ENCODE data around the gene PSAP.

PSAP gene

GRCh38 chr10:71833451-71834342, 17.4 kb downstream of the PSAP start:
- intact Hi-C loops (cut with DNase I), result loop anchor here (10.0 kb wide), 1 partner anchor 51 kb away; no protein-coding TSS in a partner anchor
- peak in 2 of 10 donors; percentile 34 to 75 for DNase-seq

GRCh38 chr10:71832967-71833366, 18.1 kb downstream of the PSAP start:
- intact Hi-C loops (cut with DNase I), result loop anchor here (10.0 kb wide), 1 partner anchor 52 kb away; no protein-coding TSS in a partner anchor
- DNase-seq, result no peak

- DNase-seq, result peak in 1 of 10 donors; percentile 77
- intact Hi-C loops (cut with DNase I), result loop anchor here (10.0 kb wide), 1 partner anchor 53 kb away; no protein-coding TSS in a partner anchor
Measured at GRCh38 chr10:71831646-71832552, 19.2 kb downstream of the PSAP start.

GRCh38 chr10:71830726-71831125, 20.3 kb downstream of the PSAP start:
- DNase-seq, result peak in 1 of 10 donors; percentile 18
- intact Hi-C loops (cut with DNase I), result loop anchor here (10.0 kb wide), 1 partner anchor 54 kb away; no protein-coding TSS in a partner anchor

- intact Hi-C loops (cut with DNase I), result loop anchor here (10.0 kb wide), 1 partner anchor 55 kb away; no protein-coding TSS in a partner anchor
- peak in 1 of 10 donors; percentile 18 for DNase-seq
Measured at GRCh38 chr10:71829896-71830295, 21.2 kb downstream of the PSAP start.

- intact Hi-C loops (cut with DNase I), result no loop called here
- DNase-seq, result peak in 1 of 10 donors; percentile 20
Measured at GRCh38 chr10:71829171-71829570, 21.9 kb downstream of the PSAP start.

- no peak for DNase-seq
- intact Hi-C loops (cut with DNase I), result no loop called here
Measured at GRCh38 chr10:71828702-71829101, 22.3 kb downstream of the PSAP start.

- peak in 2 of 10 donors; percentile 34 to 80 for DNase-seq
- intact Hi-C loops (cut with DNase I), result no loop called here
Measured at GRCh38 chr10:71827852-71828251, 23.2 kb downstream of the PSAP start.

GRCh38 chr10:71825217-71825616, 25.8 kb downstream of the PSAP start:
- intact Hi-C loops (cut with DNase I), result no loop called here
- peak in 1 of 10 donors; percentile 83 for DNase-seq

GRCh38 chr10:71824333-71824732, 26.7 kb downstream of the PSAP start:
- no peak for DNase-seq
- intact Hi-C loops (cut with DNase I), result no loop called here

- DNase-seq, result peak in 1 of 10 donors; percentile 11
- intact Hi-C loops (cut with DNase I), result no loop called here
Measured at GRCh38 chr10:71823356-71823755, 27.7 kb downstream of the PSAP start.

- DNase-seq, result peak in 1 of 10 donors; percentile 43
- intact Hi-C loops (cut with DNase I), result no loop called here
Measured at GRCh38 chr10:71821909-71822763, 28.9 kb downstream of the PSAP start.

GRCh38 chr10:71820966-71821365, 30.1 kb downstream of the PSAP start:
- DNase-seq, result peak in 1 of 10 donors; percentile 63
- intact Hi-C loops (cut with DNase I), result no loop called here

GRCh38 chr10:71819985-71820384, 31.1 kb downstream of the PSAP start:
- DNase-seq, result peak in 1 of 10 donors; percentile 65
- intact Hi-C loops (cut with DNase I), result no loop called here

GRCh38 chr10:71819441-71819861, 31.6 kb downstream of the PSAP start:
- DNase-seq, result peak in 1 of 10 donors; percentile 82
- intact Hi-C loops (cut with DNase I), result no loop called here

GRCh38 chr10:71818674-71819260, 32.3 kb downstream of the PSAP start:
- intact Hi-C loops (cut with DNase I), result no loop called here
- peak in 1 of 10 donors; percentile 63 for DNase-seq

- intact Hi-C loops (cut with DNase I), result no loop called here
- DNase-seq, result peak in 3 of 10 donors; percentile 23 to 88 (median 52)
Measured at GRCh38 chr10:71817831-71818655, 33.0 kb downstream of the PSAP start.

- intact Hi-C loops (cut with DNase I), result no loop called here
- peak in 2 of 10 donors; percentile 79 to 88 for DNase-seq
Measured at GRCh38 chr10:71816936-71817618, 34.0 kb downstream of the PSAP start.
